ENCODE data around the gene TMEM209. TPM values are rescaled to one million over a fixed set of nuclear protein-coding genes. Genes with fewer than 3 reads are reported as not detected.
"Not testable (repeated sequence)": the region's sequence is repeated elsewhere in the genome, so short reads cannot be mapped to it uniquely, and the experiment has no call there.

TMEM209 gene
- total RNA-seq, 1 donor: 16.2 TPM

- H3K9me3 ChIP-seq (ENCODE audit: low read depth, low read length): no peaks in the 10 kb centered on the region
- no peak overlapping the region for H3K4me3 ChIP-seq (ENCODE audit: low read length)
- no peaks in the 10 kb centered on the region for H3K4me1 ChIP-seq (ENCODE audit: insufficient read depth, low read length)
- H3K27me3 ChIP-seq (ENCODE audit: insufficient read depth, low read length): no peaks in the 10 kb centered on the region
Observed at GRCh38 chr7:130226333-130226732, 21.1 kb upstream of the TMEM209 start.

GRCh38 chr7:130224923-130225322, 19.7 kb upstream of the TMEM209 start:
- not testable (repeated sequence) for H3K4me3 ChIP-seq (ENCODE audit: low read length); H3K27me3 ChIP-seq (ENCODE audit: insufficient read depth, low read length); H3K9me3 ChIP-seq (ENCODE audit: low read depth, low read length); H3K4me1 ChIP-seq (ENCODE audit: insufficient read depth, low read length)

GRCh38 chr7:130224210-130224609, 19.0 kb upstream of the TMEM209 start:
- Histone ChIP-seq H3K4me1 (ENCODE audit: insufficient read depth, low read length) (no peaks in the 10 kb centered on the region), H3K27me3 (ENCODE audit: insufficient read depth, low read length) (no peaks in the 10 kb centered on the region)

GRCh38 chr7:130223646-130224045, 18.4 kb upstream of the TMEM209 start:
- no peak overlapping the region for H3K4me3 ChIP-seq (ENCODE audit: low read length)
- H3K4me1 ChIP-seq (ENCODE audit: insufficient read depth, low read length): no peaks in the 10 kb centered on the region
- no peaks in the 10 kb centered on the region for H3K27me3 ChIP-seq (ENCODE audit: insufficient read depth, low read length)
- H3K9me3 ChIP-seq (ENCODE audit: low read depth, low read length): no peaks in the 10 kb centered on the region

More at GRCh38 chr7:130224210-130224609, 19.0 kb upstream of the TMEM209 start:
- no peaks in the 10 kb centered on the region for H3K9me3 ChIP-seq (ENCODE audit: low read depth, low read length)
- H3K4me3 ChIP-seq (ENCODE audit: low read length): no peak overlapping the region

- Histone ChIP-seq H3K27me3 (ENCODE audit: insufficient read depth, low read length) (no peaks in the 10 kb centered on the region), H3K4me1 (ENCODE audit: insufficient read depth, low read length) (no peaks in the 10 kb centered on the region), H3K9me3 (ENCODE audit: low read depth, low read length) (no peaks in the 10 kb centered on the region), H3K4me3 (ENCODE audit: low read length) (no peak overlapping the region)
Observed at GRCh38 chr7:130221746-130222145, 16.5 kb upstream of the TMEM209 start.

- no peaks in the 10 kb centered on the region for H3K4me1 ChIP-seq (ENCODE audit: insufficient read depth, low read length)
- no peak overlapping the region for H3K4me3 ChIP-seq (ENCODE audit: low read length)
- no peaks in the 10 kb centered on the region for H3K9me3 ChIP-seq (ENCODE audit: low read depth, low read length)
- H3K27me3 ChIP-seq (ENCODE audit: insufficient read depth, low read length): no peaks in the 10 kb centered on the region
Observed at GRCh38 chr7:130219871-130220270, 14.7 kb upstream of the TMEM209 start.

- H3K4me1 ChIP-seq (ENCODE audit: insufficient read depth, low read length): no peaks in the 10 kb centered on the region
- H3K9me3 ChIP-seq (ENCODE audit: low read depth, low read length): no peaks in the 10 kb centered on the region
- no peak overlapping the region for H3K4me3 ChIP-seq (ENCODE audit: low read length)
- H3K27me3 ChIP-seq (ENCODE audit: insufficient read depth, low read length): no peaks in the 10 kb centered on the region
Observed at GRCh38 chr7:130218806-130219620, 13.8 kb upstream of the TMEM209 start.

GRCh38 chr7:130216750-130217149, 11.5 kb upstream of the TMEM209 start:
- H3K27me3 ChIP-seq (ENCODE audit: insufficient read depth, low read length): no peaks in the 10 kb centered on the region
- no peaks in the 10 kb centered on the region for H3K4me1 ChIP-seq (ENCODE audit: insufficient read depth, low read length)
- no peaks in the 10 kb centered on the region for H3K9me3 ChIP-seq (ENCODE audit: low read depth, low read length)
- H3K4me3 ChIP-seq (ENCODE audit: low read length): no peak overlapping the region

GRCh38 chr7:130216025-130216424, 10.8 kb upstream of the TMEM209 start:
- no peak overlapping the region for H3K4me3 ChIP-seq (ENCODE audit: low read length)

GRCh38 chr7:130213828-130214227, 8.6 kb upstream of the TMEM209 start:
- no peaks in the 10 kb centered on the region for H3K4me1 ChIP-seq (ENCODE audit: insufficient read depth, low read length)
- no peak overlapping the region for H3K4me3 ChIP-seq (ENCODE audit: low read length)
- H3K27me3 ChIP-seq (ENCODE audit: insufficient read depth, low read length): no peaks in the 10 kb centered on the region
- H3K9me3 ChIP-seq (ENCODE audit: low read depth, low read length): no peaks in the 10 kb centered on the region

More at GRCh38 chr7:130216025-130216424, 10.8 kb upstream of the TMEM209 start:
- H3K27me3 ChIP-seq (ENCODE audit: insufficient read depth, low read length): no peaks in the 10 kb centered on the region
- no peaks in the 10 kb centered on the region for H3K4me1 ChIP-seq (ENCODE audit: insufficient read depth, low read length)
- no peaks in the 10 kb centered on the region for H3K9me3 ChIP-seq (ENCODE audit: low read depth, low read length)

- Histone ChIP-seq H3K4me1 (ENCODE audit: insufficient read depth, low read length) (peaks cover 6% of the 10 kb centered on the region), H3K4me3 (ENCODE audit: low read length) (no peak overlapping the region), H3K27me3 (ENCODE audit: insufficient read depth, low read length) (no peaks in the 10 kb centered on the region), H3K9me3 (ENCODE audit: low read depth, low read length) (no peaks in the 10 kb centered on the region)
Observed at GRCh38 chr7:130210181-130210935, 5.2 kb upstream of the TMEM209 start.

- no peak overlapping the region for H3K4me3 ChIP-seq (ENCODE audit: low read length)
- H3K4me1 ChIP-seq (ENCODE audit: insufficient read depth, low read length): peaks cover 13% of the 10 kb centered on the region
- H3K27me3 ChIP-seq (ENCODE audit: insufficient read depth, low read length): no peaks in the 10 kb centered on the region
- H3K9me3 ChIP-seq (ENCODE audit: low read depth, low read length): no peaks in the 10 kb centered on the region
Observed at GRCh38 chr7:130208516-130208915, 3.3 kb upstream of the TMEM209 start.

- H3K4me3 ChIP-seq (ENCODE audit: low read length): no peak within 1 kb of the TSS
- no peaks in the 10 kb centered on the region for H3K9me3 ChIP-seq (ENCODE audit: low read depth, low read length)
- H3K4me1 ChIP-seq (ENCODE audit: insufficient read depth, low read length): peaks cover 13% of the 10 kb centered on the region
- no peaks in the 10 kb centered on the region for H3K27me3 ChIP-seq (ENCODE audit: insufficient read depth, low read length)
Observed at GRCh38 chr7:130207642-130208041, 2.4 kb upstream of the TMEM209 start, which contains the start of gene SSMEM1. TSS of gene SSMEM1 (plus strand) at chr7:130207860. CDS start at chr7:130207911, 51 bp downstream.

GRCh38 chr7:130207033-130207432, 1.8 kb upstream of the TMEM209 start:
- no peaks in the 10 kb centered on the region for H3K9me3 ChIP-seq (ENCODE audit: low read depth, low read length)

GRCh38 chr7:130201796-130202195, 3.4 kb downstream of the TMEM209 start:
- Histone ChIP-seq H3K4me1 (ENCODE audit: insufficient read depth, low read length) (peaks cover 13% of the 10 kb centered on the region), H3K27me3 (ENCODE audit: insufficient read depth, low read length) (no peaks in the 10 kb centered on the region), H3K4me3 (ENCODE audit: low read length) (no peak overlapping the region), H3K9me3 (ENCODE audit: low read depth, low read length) (no peaks in the 10 kb centered on the region)

More at GRCh38 chr7:130207033-130207432, 1.8 kb upstream of the TMEM209 start:
- Histone ChIP-seq H3K27me3 (ENCODE audit: insufficient read depth, low read length) (no peaks in the 10 kb centered on the region), H3K4me3 (ENCODE audit: low read length) (no peak overlapping the region), H3K4me1 (ENCODE audit: insufficient read depth, low read length) (peaks cover 13% of the 10 kb centered on the region)

Measured in mononuclear cell (primary cell).